ENCODE results near the gene POU2F1.
A peak's percentile ranks its signal among the peaks of the same experiment; 100 is the strongest.

POU2F1 gene

DNA sequence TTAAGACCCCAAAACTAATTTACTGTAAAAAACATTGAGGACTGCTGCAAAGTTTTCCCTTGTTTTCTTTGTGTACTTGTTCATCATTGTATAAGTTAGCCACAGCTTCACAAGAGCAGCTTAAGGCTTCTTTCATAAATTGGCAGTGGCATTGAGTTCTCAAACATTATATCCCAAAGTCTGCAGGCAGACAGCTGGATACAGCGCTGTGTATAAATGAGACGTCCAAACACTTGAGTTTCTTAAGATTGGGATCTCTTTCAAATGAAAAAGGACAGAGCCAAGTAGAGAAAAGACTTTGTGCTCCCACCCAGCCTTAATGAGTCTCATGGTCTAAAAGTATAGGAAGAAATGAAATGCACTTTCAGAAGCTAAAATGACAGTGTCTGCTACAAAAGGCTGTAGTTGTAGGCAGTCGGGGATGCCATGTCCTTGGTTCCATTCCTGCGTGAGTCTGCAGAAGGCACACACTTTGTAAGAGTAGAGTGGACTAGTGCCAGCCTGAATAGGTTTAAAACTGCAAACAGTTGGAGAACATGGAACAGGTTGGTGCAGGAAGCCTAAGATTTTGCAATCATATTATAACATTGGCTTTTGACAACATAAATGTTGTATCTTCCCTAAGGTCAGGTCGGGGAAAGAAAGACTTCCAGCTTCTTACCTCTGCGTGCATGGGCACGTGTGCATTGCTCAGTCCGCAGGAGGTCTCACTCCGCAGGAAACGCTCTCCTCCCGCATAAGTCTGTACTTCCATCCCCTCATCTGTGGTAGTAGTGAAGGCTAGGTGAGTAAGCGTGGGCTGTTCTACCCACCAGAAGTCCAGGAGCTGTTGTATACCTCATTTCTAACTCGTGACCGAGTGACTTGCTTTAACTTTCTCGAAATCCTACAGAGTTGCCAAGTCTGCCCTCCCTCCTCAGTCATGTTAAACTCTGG lies 203.3 kb downstream of the POU2F1 start:
- no peak for DNase-seq (ENCODE audit: low spot score)

DNA sequence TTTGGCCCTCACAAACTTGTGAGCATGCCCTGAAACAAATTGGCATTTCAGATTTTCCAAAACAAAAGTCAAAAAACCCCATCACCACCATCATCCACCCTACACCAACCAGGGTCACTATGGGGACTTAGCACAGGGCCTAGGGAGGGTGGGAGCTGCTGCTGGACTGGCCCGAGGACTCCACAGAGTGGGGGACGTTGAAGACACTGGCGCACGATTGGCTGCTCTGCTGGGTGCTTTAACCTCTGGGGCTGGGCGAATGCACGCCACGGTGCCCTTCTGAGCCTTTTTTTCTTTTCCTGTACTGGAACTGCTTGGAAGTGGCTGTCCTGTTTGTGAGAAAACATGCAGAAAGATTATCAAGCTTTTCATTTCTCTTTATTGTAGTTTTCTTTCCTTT lies 204.8 kb downstream of the POU2F1 start:
- no peak for DNase-seq (ENCODE audit: low spot score)

DNA sequence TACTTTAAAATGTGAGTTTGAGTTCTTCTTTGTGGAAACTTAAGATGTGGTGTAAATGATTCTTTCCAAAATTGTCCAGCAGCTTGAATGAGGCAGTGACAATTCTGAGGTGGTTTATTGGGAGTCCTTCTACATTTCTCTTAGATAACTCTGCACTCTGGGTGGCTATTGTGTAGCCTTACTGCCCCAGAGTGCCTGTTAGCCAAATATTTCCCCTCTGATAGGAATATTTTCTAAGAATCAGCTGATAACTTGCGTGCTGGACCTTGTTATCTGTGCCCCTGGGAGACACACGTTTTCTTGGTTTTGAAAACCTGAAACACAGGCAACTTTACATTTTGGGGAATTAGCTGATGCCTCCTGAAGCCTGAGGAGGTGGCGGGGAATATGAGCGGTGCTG lies 206.0 kb downstream of the POU2F1 start:
- DNase-seq (ENCODE audit: low spot score): no peak

GRCh38 chr1:167427848-167428247 lies 207.2 kb downstream of the POU2F1 start:
- DNase-seq (ENCODE audit: low spot score): no peak

- DNase-seq (ENCODE audit: low spot score): no peak
Measured at GRCh38 chr1:167428395-167428794, 207.7 kb downstream of the POU2F1 start.

DNA sequence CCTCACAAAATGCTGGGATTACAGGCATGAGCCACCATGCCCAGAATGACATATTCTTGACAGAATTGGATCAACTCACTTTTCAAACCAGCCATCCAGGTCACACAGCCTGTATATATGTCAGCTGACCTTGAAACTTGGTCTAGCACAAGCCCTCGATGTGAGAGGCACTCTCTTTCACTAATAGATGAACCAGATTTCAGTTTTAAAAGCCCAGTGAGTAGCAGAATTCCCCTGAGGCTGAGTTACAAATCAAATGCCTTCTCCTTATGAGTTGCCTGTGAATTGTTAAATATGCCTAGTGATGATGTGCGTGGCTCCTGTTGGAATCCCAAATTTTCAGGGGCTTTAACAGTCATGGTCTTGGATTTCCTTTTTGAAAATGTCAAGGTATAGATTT lies 208.9 kb downstream of the POU2F1 start:
- no peak for DNase-seq (ENCODE audit: low spot score)

- DNase-seq (ENCODE audit: low spot score): no peak
Measured at GRCh38 chr1:167430134-167430848, 209.6 kb downstream of the POU2F1 start.

DNA sequence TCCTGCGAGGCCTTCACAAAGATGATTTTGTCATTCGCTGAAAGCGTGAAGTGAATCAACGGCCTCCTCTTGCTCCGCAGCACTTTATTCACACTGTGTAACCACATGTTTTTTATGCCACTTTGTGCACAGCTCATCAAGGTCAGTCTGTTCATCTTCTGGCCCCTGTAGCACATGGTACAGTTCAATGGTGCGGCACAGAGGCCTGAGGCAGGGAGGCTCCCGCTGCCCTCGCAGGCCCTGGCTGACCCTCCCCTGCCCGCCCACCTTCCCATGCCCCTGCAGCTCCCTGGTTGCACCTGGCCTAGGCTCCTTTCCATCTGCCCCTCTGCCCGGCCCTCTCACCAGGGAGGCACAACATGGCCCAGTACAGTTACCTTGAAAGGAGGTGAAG lies 210.2 kb downstream of the POU2F1 start:
- no peak for DNase-seq (ENCODE audit: low spot score)

GRCh38 chr1:167431261-167431908 lies 210.7 kb downstream of the POU2F1 start:
- no peak for DNase-seq (ENCODE audit: low spot score)

DNA sequence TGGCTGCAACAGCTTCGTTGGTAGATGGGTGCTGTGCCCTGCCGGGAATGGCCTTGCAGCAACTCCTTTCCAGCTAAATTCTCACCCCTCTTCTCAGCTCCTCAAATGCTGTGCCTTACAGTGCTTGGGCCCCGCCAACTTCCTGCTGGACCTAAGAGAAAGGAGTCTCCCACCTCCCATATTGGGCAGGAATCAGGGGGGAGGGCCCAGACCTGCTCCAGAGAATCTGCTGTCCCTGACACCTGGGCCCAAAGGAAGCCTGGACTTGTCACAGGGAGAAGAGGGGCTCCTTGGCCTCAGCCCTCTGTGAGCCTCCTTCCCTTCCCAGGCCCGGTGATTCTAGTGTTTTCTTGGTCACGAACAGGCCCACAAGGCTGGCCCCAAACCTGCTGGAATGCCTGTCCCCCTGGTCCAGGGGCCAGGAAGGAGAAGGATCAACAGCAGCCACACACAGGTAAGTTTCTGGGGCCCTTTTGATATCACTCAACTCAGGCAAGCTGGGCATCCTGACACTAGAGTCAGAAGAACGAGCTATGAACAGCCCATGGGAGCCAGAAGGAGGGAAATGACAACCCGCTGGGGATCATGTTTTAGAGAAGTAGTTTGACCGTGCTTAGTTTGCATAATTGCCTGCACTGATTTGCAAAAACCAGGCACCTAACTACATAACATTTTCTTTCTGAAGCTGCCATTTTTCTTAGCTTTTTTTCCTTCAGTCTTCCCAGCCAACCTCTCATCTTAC lies 211.4 kb downstream of the POU2F1 start:
- no peak for DNase-seq (ENCODE audit: low spot score)

DNA sequence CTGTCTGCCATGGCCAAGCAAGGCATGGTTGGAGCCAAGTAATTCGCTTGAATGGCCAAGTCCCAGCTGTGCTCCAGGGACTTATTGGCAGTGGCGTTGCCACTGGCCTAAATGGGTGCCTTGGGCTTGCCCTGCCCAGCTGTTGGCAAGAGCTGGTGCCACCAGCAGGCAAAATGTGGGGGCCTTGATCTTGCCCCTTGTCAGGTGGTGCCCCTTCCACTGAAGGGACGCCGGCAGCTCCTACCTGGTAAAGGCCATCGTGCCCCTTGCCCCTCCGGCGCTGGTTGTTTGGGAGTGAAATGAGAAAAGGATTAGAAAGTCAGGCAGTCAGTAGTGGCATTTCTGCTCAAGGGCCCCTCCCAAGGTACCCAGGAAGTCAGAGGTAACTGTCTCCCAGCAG lies 212.1 kb downstream of the POU2F1 start:
- no peak for DNase-seq (ENCODE audit: low spot score)

DNA sequence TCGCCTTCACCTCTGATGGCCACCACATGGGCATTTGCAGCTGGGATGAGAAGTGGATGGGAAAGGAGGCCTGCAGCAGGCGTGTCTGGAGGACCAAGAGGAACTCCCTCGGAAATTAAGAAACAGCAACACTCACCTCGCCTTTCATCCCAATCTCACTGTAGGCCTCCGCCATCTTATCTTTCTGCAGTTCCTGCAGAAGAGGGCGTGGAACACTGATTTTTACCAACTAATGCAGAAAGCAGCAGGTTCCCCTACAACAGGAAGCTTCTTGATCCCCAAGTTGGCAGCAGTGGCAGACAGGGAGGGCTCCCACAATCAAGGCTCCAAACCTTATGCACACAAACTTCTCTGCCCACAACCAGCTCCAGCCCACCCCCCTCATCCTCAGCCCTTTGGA lies 213.2 kb downstream of the POU2F1 start:
- no peak for DNase-seq (ENCODE audit: low spot score)

GRCh38 chr1:167434306-167434705 lies 213.6 kb downstream of the POU2F1 start:
- no peak for DNase-seq (ENCODE audit: low spot score)

DNA sequence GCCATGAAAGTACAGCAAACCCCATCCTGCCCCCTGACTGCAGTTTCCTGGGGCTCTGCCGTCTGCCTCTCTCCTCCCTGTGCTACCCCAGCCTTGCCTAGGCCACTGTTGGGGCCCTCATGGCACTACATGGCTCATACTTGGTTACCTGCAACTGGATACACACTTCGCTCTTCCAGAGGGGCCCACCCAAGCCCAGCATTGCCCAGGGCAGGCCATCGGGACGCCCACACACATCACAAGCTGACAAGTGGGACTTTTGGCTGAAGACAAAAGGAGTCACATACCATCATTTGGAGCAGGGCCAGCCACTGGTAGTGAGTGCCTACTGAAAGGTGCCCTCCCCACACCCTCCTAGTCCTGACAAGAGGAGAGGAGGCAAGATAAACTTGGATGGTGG lies 214.8 kb downstream of the POU2F1 start:
- DNase-seq (ENCODE audit: low spot score): no peak

DNA sequence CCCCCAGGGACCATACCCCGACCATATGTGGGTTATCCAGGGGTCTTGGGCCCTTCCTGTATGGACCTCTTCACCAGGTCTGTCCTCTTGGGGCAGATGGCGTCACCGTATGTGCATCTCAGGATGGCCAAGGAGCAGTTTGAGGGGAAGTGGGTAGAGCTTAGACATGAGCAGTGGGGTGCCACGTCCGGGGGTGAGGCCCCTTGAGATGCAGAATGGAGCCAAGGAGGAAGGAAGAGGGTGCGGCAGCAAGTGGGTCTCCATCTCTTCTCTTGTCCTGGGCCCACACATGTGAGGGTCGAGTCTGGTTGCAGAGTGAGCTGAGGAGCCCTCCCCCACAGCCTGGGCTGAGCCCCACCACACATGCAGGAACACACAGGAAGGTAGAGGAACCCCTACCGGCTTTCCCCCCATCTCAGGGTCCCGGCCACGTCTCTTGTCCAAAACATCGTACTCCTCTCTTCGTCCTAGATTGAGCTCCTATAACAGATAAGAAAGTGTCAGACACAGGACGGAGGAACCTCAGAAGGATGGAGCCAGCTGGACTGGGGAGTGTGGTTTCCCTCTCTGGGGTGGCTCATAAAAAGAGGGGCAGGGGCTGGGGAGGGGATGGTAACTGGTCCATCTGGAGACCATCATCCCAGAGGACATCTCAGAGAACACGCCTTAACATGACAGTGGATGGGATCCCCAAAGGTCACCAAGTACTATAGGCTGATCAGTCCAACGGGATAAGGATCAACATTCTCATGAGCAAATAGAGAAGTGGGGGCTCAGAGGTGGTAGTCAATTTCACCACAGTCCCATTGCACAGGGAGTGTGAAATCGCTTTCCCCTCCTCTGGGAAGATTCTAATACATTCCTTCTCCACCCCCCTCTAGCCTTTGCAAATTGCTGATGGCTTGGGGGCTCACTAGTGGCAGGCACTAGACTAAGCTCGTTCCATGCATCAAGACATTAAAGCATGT lies 217.8 kb downstream of the POU2F1 start:
- DNase-seq (ENCODE audit: low spot score): no peak

DNA sequence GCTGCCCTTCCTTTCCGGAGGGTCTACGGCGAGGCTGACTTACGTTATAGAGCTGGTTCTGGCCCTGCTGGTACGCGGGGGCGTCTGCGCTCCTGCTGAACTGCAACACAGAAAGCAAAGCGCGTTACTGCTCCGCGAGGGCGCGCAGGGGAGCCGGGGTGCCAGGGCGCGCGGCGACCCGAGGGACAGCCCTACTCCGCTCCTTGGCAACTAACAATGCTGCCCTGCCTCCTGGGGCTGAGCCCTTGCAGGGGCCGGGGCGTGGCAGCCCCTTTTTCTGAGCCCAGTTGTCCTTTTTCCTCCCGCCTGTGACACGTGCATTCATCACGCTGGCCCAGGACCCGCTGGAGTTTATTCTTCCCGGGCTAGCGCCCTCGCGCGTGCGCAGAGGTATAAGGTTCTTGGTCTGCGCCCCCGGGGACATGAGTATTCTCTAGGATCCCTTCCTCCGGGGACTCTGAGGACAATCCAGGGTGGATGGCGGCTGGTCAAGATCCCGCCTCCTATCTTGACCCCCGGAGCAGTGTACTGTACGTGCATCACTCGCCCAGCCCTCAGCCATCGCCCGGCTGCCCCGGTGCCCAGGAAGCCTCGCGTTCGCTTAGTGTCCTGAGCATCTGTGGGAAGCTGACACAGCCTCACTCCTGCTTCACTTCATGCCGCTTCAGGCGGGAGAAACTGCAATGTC lies 218.8 kb downstream of the POU2F1 start:
- peak; percentile 46 for DNase-seq (ENCODE audit: low spot score)

DNA sequence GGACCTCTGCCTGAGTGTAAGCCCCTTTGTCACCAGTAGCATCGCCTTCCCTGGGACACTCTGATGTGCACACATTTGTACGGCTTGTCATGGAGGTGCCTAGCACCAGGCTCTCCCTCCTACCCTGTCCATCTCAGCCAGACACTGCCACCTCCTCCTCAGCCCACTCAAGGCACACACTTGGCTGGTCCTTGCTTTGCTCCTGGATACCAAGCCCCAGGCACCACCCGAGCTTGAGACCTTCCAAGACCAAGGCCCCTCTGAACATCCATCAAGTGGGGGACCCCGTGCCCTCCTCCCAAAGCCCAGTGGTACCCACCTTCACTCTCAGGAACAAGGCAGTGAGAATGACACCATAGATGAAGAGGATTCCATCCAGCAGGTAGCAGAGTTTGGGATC lies 219.7 kb downstream of the POU2F1 start:
- DNase-seq (ENCODE audit: low spot score): no peak

DNA sequence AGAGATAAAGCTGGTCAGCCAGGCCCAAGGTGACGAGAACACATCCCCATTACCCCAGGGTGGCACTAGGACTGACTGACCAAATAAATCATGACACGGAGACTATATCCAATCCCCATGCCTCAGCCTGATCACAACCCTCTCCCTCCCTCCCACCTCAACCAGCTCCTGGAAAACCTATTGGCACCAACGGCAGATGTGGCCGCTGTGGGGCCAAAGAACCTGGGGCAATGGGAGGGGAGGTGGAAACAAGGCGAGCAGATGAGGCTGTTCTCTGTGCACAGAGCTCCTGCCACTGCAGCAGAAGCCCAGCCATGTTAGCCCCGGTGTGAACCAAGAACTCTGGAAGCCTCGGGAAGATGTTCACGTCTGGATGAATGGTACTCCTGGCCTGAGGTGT lies 220.1 kb downstream of the POU2F1 start:
- DNase-seq (ENCODE audit: low spot score): no peak

DNA sequence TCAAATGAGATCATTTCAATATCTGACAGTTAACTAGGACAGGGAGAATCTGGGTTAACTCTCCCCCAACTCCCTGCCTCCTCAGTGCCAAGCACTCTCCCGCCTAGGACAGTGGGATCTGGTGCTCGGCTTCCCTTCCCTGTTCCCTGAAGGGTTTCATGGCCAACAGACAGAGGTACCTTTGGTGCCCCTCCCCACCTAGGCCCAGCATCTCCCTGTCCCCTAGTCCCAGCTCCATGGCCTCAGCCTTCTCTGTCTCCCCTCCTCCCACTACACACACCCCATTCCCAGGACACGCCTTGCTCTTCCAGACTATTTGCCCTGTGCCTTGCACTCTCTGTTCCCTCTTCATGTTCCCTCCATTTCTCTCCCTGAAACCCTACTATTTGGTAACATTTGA lies 220.5 kb downstream of the POU2F1 start:
- DNase-seq (ENCODE audit: low spot score): no peak

GRCh38 chr1:167442142-167442848 lies 221.6 kb downstream of the POU2F1 start:
- peak; percentile 56 for DNase-seq (ENCODE audit: low spot score)
